ENCODE measurements around the gene ISOC2.
A peak's percentile ranks its signal among the peaks of the same experiment; 100 is the strongest.

Gene ISOC2

DNA sequence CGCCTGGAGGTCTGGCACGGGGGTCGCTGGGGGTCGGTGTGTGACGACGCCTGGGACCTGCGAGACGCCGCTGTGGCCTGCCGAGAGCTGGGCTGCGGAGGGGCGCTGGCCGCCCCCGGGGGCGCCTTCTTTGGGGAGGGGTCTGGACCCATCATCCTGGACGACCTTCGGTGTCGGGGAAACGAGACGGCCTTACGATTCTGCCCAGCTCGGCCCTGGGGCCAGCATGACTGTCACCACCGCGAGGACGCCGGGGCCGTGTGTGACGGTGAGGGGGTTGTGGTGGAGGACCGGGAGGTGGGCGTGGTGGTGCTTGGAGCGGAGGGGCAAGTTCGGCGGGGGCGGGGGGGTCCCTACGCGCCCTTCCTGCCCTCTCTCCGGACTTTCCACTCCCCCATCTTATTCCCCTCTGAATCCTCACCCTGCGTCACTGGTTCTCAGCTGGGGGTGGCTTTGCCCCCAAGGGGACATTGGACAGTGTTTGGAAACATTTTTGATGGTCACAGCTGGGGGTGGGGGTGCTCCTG, 32.3 kb upstream of the ISOC2 start:
- Mint-ChIP-seq H3K4me1 (peaks cover 3% of the 10 kb centered on the region), H3K27me3 (peaks cover 9% of the 10 kb centered on the region), H3K9me3 (no peaks in the 10 kb centered on the region), H3K36me3 (no peaks in the 10 kb centered on the region), H3K27ac (no peak overlapping the region), H3K4me3 (no peak overlapping the region)
- ATAC-seq (ENCODE audit: low read depth), result no peak
- DNase-seq (ENCODE audit: low spot score in 2 of 2), result no peak

DNA sequence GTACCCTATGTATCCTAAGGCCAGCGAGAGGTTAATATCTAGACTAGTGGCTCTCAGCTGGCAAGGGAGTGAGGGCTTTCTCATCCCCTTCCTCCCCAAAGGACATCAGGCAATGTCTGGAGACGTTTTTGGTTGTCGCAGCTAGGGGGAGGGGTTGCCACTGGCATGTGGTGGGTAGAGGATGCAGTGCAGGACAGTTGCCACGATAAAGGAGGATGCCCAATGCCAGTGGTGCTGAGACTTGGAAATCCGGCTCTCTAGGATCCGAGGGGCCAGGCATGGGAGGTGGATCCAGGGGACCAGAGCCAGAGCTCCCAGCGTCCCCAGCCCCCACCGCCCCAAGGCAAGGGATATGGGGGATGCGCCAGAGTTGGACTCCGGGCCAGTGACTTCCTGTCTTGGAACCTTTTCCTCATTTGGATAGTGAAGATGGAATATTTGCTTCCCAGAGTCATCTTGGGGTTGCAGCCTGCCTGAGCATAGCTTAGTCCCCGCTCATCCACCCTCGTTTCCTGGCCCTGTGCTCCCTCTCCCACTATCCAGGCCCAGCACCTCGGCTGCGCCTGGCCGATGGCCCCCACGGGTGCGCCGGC, 31.7 kb upstream of the ISOC2 start:
- Mint-ChIP-seq H3K36me3 (no peaks in the 10 kb centered on the region), H3K27me3 (peaks cover 9% of the 10 kb centered on the region), H3K9me3 (no peaks in the 10 kb centered on the region), H3K4me1 (peaks cover 6% of the 10 kb centered on the region), H3K27ac (no peak overlapping the region), H3K4me3 (no peak overlapping the region)
- no peak for ATAC-seq (ENCODE audit: low read depth)
- no peak for DNase-seq (ENCODE audit: low spot score in 2 of 2)

DNA sequence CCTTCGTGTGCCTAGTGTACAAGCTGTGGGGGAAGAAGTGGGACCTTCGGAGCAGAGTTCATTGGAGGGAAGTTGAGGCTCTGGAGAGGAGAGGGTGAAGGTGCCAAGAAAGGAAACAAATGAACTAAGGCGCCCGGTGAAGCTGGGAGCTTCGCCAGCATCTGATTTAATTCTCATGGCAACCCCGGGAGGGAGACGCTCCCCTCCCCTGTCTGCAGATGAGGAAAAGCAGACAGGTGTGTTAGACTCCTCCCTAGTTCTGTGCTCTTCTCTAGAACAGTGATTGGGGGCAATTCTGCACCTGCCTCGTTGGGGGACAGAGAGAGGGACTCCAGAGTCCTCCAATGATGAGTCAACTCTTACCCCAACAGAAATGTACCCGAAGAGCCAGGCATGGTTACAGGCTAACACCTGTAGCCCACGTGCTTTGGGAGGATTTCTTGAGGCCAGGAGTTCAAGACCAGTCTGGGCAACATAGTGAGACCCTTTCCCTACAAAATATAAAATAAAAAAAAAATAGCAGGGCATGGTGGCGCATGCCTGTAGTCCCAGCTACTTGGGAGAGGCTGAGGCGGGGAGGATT, 31.0 kb upstream of the ISOC2 start:
- H3K9me3 Mint-ChIP-seq, result no peaks in the 10 kb centered on the region
- no peak overlapping the region for H3K27ac Mint-ChIP-seq
- DNase-seq (ENCODE audit: low spot score in 2 of 2) (no peak), ATAC-seq (ENCODE audit: low read depth) (no peak)
- no peaks in the 10 kb centered on the region for H3K36me3 Mint-ChIP-seq
- H3K4me1 Mint-ChIP-seq, result peaks cover 6% of the 10 kb centered on the region
- H3K4me3 Mint-ChIP-seq, result no peak overlapping the region
- peaks cover 9% of the 10 kb centered on the region for H3K27me3 Mint-ChIP-seq

DNA sequence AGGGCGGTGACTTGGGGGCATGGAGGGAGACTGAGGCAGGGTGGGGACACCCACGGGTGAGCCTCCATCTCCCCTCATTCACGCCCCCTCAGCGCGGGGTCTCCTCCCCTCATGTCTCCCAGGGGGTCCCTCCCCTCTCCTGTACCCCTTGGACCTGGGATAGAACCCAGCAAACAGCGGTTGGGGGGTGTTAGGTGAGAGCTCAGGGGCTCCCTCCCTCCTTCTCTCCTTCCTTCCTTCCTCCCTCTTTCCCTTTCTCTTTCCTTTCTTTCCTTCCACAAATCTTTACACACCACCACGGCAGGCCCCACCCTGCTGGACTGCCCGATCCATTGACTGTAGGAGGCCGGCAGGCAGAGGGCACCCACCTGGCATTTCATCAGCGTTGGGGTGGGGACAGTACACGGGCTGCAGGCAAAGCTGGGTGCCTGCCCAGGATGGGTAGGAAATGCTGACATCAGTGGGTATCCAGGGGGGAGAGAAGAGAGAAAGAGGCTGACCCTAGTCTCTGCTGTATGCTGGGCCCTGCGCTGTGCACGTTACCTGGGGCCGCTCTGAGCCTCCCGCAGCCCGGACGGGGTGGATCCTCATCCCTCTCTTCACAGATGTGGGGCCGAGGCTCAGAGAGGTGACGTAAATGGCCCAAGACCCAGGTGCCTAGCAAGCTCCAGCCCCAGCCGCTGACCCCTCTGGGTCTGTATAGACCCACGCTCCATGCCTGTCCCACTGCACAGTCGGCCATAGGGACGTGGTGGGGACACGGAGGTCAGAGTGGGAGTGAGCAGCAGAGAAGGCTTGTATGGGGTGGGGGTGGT, 30.3 kb upstream of the ISOC2 start:
- DNase-seq (ENCODE audit: low spot score in 2 of 2) (no peak), ATAC-seq (ENCODE audit: low read depth) (no peak)
- Mint-ChIP-seq H3K27me3 (peaks cover 9% of the 10 kb centered on the region), H3K36me3 (no peaks in the 10 kb centered on the region), H3K4me1 (peaks cover 6% of the 10 kb centered on the region), H3K27ac (no peak overlapping the region), H3K9me3 (no peaks in the 10 kb centered on the region), H3K4me3 (no peak overlapping the region)

DNA sequence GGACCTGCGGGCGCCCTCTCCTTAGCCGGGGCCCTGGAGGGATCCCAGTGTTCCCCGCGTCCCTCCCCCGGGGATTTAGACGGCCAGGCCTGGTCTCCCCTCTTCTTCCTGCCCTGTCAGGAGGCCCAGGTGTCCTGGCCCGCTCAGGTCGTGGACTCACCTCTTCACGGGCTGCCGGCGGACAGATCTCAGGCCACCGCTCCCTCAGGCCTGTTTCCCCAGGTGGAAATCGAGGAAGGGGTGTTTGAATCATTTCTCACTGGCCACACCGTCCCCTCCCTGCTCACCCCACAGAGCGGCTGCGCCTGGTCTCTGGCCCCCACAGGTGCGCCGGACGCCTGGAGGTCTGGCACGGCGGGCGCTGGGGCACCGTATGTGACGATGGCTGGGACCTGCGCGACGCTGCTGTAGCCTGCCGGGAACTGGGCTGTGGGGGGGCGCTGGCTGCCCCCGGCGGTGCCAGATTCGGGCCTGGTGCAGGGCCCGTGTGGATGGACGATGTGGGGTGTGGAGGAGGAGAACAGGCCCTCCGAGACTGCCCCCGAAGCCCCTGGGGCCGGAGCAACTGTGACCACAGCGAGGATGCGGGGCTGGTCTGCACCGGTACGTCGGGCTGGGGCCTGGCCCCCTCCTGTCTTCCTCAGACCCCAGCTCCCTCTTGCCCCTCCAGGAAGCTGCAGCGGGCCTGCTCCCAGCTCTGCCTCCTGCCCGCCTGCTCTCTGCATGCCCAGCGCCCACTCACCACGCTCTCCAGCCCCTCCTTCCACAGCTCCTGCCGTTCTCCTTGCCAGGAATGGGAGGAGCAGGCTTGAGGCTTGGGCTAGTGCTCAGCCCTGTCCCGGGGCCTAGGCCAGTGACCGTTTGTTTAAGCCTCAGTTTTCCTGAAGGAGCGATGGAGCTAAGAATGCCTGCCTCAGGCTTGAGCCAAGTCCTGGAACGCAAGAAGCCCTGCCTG, 29.3 kb upstream of the ISOC2 start:
- DNase-seq (ENCODE audit: low spot score in 2 of 2), result no peak
- H3K36me3 Mint-ChIP-seq, result no peaks in the 10 kb centered on the region
- ATAC-seq (ENCODE audit: low read depth), result no peak
- H3K9me3 Mint-ChIP-seq, result no peaks in the 10 kb centered on the region
- no peak overlapping the region for H3K4me3 Mint-ChIP-seq
- H3K27me3 Mint-ChIP-seq, result peaks cover 9% of the 10 kb centered on the region
- H3K27ac Mint-ChIP-seq, result no peak overlapping the region
- peaks cover 10% of the 10 kb centered on the region for H3K4me1 Mint-ChIP-seq

DNA sequence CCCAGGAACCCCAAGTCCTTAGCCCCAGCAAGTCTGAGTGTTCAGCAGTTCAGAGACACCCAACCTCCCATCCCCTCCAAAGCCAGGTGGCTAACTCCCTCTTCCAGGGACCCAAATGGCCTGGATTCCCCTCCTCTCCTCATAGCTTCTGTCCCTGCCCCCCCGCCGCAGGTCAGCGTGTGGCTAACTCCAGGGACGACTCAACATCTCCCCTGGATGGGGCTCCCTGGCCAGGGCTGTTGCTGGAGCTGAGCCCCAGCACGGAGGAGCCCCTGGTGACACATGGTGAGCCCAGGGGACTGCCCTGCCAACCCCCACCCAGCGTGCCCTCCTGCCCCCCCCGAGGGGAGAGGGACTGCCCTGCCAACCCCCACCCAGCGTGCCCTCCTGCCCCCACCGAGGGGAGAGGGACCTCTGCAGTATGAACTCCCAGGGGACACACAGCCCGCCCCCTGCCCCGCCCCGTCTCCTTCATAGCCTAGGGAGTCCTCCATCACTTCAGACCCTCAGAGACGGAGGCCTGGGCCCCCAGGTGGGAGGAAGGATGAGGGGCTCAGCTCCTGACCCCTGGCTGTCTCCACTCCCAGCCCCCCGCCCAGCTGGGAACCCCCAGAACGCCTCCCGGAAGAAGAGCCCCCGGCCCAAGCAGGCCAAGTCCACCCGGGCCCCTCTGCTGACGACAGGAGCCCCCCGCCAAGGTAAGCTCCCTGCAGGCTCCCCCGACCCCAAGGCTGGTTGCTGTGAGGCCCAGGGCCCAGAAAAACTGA, 28.5 kb upstream of the ISOC2 start:
- H3K27me3 Mint-ChIP-seq, result peaks cover 9% of the 10 kb centered on the region
- DNase-seq (ENCODE audit: low spot score in 2 of 2) (no peak), ATAC-seq (ENCODE audit: low read depth) (no peak)
- H3K27ac Mint-ChIP-seq, result no peak overlapping the region
- no peaks in the 10 kb centered on the region for H3K36me3 Mint-ChIP-seq
- no peaks in the 10 kb centered on the region for H3K9me3 Mint-ChIP-seq
- H3K4me1 Mint-ChIP-seq, result peaks cover 10% of the 10 kb centered on the region
- no peak overlapping the region for H3K4me3 Mint-ChIP-seq

DNA sequence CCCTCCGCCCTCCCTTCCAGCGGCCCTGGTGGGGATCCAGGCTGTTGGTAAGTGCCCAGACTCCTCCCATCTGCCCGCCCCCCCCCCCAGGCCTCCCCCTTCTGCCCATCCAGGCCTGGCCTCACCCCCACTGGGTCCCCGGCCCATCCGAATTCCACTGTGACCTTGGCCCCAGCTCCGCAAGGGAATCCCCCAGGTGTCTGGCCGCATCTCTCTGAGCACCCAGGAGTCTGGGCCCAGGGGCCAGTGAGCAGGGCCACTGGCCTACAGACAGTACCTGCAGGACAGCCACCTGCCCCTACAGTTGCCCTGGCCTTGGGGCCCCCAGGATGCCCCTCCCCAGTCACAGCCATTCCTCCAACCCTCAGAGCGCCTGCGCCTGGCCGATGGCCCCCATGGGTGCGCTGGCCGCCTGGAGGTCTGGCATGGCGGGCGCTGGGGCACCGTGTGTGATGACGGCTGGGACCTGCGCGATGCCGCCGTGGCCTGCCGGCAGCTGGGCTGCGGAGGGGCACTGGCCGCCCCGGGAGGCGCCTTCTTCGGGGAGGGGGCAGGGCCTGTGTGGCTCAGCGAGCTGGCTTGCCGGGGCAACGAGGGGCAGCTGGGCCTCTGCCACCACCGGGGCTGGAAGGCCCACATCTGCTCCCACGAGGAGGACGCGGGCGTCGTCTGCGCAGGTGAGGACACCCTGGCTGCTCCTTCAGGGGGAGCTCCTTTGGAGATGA, 27.7 kb upstream of the ISOC2 start:
- Mint-ChIP-seq H3K4me3 (no peak overlapping the region), H3K9me3 (no peaks in the 10 kb centered on the region), H3K27me3 (peaks cover 8% of the 10 kb centered on the region), H3K36me3 (no peaks in the 10 kb centered on the region), H3K27ac (no peak overlapping the region), H3K4me1 (peaks cover 8% of the 10 kb centered on the region)
- no peak for ATAC-seq (ENCODE audit: low read depth)
- DNase-seq (ENCODE audit: low spot score in 2 of 2), result no peak

DNA sequence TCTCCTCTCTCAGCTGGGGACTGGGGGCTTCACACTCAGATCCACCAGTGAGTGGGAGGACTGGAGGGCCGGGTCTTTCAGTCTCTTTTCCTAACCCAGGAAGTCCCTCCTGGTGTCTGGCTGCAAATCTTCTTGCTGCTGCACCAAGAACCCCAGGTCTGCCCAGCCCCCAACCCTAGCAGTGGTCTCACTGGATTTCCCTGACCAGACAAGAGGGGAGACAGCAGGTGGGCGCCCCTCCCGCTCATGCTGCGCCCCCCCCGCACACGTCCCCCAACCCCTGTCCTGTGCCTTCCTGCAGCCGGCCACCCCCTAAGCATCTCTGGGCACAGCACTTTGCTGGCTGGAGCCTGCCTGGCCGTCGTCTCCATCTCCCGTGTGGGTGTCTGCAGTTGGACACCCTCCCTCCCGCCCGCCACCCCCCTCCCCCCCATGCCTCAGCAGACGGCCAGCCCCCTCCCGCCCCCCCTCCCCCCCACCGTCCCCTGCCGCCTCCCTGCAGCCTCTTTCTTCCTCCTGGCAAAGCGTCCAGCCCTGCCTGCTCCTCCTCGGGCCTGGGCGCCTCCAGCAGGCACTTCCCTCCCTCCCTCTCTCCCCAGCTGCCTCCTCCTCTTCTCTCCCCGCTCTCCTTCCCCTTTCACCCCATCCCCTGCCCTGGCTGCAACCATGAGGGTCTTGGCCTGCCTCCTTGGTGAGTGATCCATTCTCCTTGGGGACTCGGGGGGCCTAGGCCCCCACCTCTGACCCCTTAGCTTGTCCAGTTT, 26.7 kb upstream of the ISOC2 start, which contains the start of gene SSC5D:
Gene SSC5D, plus strand, starts transcription at position 513 of the 764 bp plus-strand sequence. Its CDS starts 154 bp downstream, at position 667.
- H3K4me1 Mint-ChIP-seq, result peaks cover 7% of the 10 kb centered on the region
- H3K4me3 Mint-ChIP-seq, result no peak within 1 kb of the TSS
- peak within 1 kb of the TSS; percentile 67 for H3K27ac Mint-ChIP-seq
- no peaks in the 10 kb centered on the region for H3K36me3 Mint-ChIP-seq
- DNase-seq (ENCODE audit: low spot score in 2 of 2) (no peak), ATAC-seq (ENCODE audit: low read depth) (no peak)
- no peaks in the 10 kb centered on the region for H3K9me3 Mint-ChIP-seq
- peaks cover 8% of the 10 kb centered on the region for H3K27me3 Mint-ChIP-seq

DNA sequence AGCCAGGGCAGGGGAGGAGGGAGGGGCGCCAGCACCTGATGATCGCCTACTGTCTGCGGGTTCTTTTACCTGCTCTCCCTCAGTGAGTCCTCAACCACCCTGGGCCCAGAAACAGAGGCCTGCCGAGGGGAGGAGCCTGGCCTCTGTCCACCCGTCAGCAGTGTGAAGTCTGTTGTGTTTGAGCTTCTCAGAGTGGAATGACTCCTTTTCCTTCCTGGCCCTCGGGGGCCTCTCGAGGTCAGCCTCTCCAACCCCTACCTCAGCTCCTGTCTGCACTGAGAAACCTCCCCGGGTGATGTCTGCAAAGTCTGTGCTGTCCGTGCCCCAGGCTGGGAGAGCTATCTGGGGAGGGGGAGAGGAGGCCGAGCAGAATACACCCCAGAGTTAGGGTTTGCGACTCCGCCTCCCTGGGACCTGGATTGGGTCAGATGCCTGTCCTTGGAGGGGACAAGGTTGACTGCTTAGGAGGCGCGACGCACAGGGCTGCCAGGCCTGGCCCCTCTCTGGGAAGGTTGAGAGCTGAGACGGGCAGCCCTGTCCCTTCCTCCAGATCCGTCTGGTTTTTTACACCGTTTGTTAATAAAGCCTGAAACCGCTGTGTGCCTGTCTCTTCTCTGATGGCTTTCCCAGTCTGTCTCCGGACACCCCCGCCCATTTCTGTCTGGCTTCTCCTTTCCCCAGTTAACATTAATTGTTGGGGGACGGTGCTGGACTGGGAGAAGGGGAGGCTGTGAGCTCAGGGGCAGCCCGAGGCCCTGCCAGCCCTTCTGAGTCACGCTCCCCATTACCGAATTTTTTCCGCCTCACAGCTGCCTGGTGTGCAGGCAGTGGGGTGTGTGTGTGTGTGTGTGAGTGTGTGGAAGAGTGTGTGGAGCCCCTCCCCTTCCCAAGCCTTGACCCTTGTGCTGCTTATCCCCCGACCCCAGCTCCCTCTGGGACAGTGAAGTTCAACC, 25.8 kb upstream of the ISOC2 start:
- Mint-ChIP-seq H3K36me3 (no peaks in the 10 kb centered on the region), H3K9me3 (no peaks in the 10 kb centered on the region), H3K27ac (peak overlapping the region; percentile 67), H3K4me1 (peaks cover 7% of the 10 kb centered on the region), H3K27me3 (peaks cover 5% of the 10 kb centered on the region), H3K4me3 (peak overlapping the region; percentile 32)
- ATAC-seq (ENCODE audit: low read depth), result no peak
- DNase-seq (ENCODE audit: low spot score in 2 of 2), result no peak

DNA sequence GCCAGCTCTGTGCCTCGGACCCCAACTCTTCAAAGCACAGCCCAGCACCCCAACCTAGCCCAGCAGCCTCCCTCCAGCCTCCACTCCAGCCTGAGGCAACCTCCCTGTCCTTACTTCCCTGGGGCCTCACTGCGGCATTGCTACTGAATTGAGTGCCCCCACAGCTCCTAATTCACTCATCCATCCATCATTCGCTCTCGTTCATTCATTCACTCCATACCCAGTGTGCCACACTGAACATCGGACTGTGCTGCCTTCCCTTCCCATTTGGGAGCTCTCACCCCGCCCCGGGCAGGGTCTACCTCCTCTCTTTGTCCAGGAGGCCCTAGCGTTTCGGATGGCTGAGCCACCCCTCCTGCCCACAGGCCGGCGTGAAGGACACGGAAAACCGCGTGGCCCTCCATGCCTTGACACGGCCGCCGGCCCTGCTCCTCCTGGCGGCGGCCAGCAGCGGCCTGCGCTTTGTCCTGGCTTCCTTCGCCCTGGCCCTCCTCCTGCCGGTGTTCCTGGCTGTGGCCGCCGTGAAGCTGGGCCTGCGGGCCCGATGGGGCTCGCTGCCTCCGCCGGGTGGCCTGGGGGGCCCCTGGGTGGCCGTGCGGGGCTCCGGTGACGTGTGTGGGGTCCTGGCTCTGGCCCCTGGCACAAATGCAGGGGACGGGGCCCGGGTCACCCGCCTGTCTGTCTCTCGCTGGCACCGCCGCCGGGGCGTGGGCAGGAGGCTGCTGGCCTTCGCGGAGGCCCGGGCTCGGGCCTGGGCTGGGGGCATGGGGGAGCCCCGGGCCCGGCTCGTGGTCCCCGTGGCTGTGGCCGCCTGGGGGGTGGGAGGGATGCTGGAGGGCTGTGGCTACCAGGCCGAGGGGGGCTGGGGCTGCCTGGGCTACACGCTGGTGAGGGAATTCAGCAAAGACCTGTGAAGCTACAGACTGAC, 24.9 kb upstream of the ISOC2 start:
- Mint-ChIP-seq H3K27me3 (no peaks in the 10 kb centered on the region), H3K27ac (peak overlapping the region; percentile 67), H3K4me3 (peak overlapping the region; percentile 68), H3K4me1 (peaks cover 7% of the 10 kb centered on the region), H3K36me3 (no peaks in the 10 kb centered on the region), H3K9me3 (no peaks in the 10 kb centered on the region)
- ATAC-seq (ENCODE audit: low read depth) (no peak), DNase-seq (ENCODE audit: low spot score in 2 of 2) (no peak)

Data from memory B cell (primary cell).